GM21723 (cell line): ENCODE data around the gene IFNA17.
A peak's percentile ranks its signal among the peaks of the same experiment; 100 is the strongest.
"Not testable (repeated sequence)": the region's sequence is repeated elsewhere in the genome, so short reads cannot be mapped to it uniquely, and the experiment has no call there.

Experiments
- ATAC-seq: cut with Tn5 transposase; IDR thresholded peaks from one replicate; pipeline ENCODE4 v1.9.1; 2021; ENCODE audit warnings: mild to moderate bottlenecking, moderate library complexity; ENCODE audit not compliant: unreplicated experiment

IFNA17 gene

DNA sequence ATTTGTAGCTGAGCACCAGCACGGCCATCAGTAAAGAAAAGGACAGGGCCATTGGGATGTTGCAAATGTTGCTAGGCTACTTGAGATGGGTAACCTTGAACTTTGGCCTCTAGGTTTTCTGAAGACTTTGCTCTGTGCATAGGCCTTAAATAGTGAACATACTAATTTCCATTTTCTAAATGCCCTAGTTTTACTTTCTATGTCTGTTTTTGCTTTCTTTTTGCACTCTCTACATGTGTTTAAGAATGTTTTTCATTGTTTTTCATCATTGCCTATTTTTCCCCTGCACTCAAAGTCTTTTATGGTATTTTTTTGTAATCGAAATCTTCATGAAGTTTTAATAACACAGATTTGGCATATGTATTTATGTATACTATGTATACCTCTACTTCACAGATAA is at the start of gene IFNA17:
Gene IFNA17 (minus strand): TSS at position 101 of the 400 bp plus-strand sequence. CDS start 49 bp downstream, at position 52.
- ATAC-seq, result no peak

DNA sequence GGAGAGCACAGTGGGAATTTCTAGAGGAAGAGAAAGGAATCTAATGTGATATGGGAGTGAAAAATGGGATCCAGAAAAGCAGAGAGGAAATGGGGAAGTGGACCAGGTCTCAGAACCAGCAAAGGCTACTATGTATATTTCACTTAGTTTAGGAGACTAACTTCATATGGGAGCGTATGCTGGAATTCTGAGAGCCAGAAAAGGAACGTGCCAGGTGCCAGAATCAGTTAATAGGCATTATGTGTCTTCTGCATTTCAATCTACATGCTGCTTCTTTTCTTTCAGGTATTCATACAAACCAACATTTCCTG is 40.3 kb upstream of the IFNA17 start:
- no peak for ATAC-seq

DNA sequence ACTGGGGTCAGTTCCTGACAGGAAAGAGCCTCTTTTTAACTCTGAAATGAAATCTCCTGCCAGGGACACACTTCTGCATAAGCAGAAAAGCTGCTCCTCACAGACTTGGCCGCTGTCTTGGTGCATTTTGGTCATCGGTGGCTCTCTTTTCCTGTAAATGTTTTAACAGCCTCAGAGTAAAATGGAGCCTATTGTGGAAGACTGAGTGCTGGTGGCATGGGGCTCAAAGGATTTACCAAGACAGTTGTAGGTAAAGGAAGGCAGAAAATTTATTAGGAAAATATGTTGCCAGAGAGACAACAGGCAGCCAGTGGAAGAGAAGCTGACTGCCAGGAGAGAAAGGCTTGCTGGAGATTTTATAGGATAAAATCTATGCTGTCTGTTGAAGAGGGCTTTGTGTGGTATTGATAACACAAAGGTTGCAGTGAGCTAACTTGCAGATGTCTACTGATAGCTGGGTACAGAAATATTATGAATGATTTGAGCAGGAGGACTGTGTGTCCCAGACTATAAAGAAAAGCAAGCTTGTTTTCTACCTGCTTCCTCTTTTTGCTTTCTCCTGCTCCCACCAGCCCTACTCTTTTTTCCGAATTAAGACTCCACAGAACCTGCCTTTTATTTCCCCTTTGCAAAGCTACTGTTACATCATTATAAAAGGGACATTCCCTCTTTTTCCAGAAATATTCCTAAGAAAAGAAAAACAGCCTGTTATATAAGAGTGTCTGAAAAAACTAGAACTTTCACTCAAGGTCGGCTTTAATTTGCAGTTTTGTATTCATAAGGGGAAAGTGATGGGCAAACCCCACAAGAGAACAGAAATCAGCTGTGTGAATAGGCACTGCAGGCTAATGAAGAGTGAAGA is 39.7 kb upstream of the IFNA17 start:
- ATAC-seq, result peak; percentile 83

DNA sequence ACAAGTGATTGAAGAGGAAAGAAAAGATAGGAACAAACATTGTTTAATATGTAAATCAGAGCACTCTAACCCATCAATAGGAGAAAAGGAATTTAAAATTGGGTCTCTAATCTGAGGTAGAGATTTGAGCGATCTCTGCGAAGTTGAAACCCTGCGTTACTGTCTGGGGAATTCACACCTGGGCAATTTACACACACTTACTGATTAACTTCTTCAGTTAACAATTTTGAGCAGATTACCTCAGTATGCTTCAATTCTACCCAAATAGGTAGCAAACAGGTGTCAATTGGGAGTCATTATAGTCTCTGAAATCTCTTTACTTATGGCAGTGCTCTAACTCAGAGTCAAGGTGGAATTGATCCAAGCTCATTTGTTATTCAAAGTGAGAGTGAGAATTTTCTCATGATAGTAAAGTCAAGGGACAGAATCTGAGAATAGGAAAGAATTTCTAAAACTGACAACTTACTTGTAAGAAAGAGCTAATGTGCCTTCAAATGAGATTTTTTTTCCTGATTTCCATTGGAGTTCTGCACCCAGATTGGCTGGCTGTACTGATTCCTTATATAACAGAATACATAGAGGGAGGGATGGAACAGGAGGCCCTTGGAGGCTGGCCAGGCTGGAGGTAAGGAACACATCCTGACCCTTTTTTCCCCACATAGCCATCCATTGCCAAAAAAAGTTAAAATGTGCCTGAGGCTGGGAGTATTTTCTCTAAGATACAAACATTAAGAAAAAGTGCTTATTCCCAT is 38.9 kb upstream of the IFNA17 start:
- no peak for ATAC-seq

DNA sequence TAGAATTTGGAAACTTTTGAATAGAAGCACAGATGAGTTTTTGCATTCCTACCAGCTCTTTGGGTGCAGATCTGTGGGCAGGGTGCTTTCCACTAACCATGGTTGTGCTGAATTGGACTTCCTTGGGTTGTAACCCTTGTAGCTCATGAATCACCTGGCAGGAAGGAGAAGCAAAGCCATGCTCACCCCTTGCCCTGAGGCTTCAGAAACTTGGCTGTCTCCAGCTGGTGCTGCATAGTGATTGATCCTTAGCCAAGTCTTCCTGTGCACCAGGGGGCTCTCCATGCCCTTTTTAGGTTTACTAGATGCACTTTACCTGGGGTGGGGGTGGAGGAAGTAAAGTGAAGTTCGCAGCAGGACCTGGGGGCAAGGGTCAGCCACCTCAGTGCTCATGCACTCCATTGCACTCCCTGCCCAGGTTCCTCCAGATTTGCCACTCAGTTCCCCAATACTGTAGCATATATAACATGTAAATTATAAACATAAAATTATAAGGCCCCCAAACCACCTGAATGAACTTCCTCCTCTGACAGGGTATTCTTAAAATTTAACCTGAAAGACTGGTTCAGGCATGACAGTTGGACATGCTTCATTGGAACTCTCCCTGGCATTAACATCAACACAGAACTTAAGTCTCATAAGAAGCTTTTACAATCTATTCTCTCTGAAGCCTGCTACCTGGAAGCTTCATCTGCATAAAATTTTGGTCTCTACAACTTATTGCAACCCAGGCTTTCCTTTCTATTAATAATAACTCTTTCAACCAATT is 37.6 kb upstream of the IFNA17 start:
- ATAC-seq, result no peak

- ATAC-seq, result no peak
Measured at GRCh38 chr9:21255538-21256212, 27.7 kb upstream of the IFNA17 start.

DNA sequence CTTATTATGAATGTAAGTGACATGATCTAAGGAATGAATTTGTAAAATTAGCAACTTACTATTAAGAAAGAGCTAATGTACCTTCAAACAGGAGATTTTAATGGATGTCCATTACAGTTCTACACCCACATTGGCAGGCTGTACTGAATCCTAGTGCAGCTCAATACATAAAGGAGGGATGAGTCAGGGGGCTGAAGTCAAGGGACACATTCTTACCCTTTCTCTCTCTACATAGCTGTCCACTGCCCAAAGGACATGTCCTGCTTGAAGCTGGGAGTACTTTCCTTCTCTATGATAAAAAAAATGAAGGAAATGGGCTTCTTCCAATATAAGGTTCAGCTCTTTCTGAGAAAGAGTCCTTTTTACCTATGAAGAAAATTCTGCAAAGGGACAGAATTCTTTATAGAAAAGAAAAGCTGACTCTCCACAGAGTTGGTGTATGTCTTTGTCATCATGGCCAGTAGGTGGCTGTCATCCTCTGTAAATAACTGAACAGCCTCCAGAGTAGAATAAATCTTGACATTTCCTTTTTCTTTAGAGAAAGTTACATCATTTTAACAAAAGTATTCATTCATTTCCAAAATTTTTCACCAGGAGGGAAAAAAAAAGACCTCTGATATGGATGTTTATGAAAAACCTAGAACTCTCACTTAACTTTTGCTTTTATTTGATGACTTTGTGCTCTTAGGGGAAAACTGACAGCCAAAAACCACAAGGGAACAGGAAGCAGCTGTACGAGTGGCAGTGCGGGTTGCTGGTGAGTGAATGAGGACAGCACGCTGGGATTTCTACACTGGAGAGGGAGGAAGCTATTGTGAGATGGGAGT is 24.9 kb upstream of the IFNA17 start:
- ATAC-seq, result peak; percentile 84

GRCh38 chr9:21251638-21252037 is 23.6 kb upstream of the IFNA17 start:
- no peak for ATAC-seq

DNA sequence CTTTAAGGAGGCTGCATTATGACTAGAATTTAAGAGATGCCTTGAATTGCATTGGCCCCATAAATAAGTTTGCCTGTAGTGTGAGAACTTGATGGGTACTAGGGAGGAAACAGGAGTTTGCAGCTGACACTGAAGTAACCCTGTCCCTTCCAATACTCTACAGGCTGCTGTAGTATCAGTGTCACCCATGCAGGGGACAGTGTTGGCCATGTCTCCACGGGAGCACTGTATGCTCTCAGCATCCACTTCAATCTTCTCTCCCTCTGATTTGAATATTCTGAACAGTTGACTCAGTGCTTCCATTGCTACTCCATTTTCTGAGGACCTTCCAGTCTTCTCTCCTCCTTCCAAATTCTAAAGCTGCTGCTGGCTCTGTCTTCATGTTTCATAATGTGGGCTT is 23.2 kb upstream of the IFNA17 start:
- ATAC-seq, result no peak

DNA sequence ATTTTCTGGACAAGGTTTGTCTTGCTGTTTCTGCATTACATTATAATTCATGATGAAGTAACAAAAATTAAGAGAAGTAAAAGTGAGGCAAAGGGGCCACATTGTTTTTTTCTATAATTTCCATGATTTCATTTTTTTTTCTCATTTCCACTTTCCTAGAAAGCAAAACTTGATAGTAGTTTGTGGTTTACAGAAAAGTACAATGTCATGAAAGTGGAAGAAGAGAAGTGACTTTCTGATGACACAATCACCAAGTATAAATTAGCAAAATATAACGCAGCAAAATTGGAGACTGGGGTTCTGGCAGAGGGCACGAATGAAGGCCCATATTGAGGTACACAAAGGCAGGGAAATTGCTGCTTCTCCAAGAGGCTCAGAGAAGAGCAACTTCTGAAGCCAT is 16.8 kb upstream of the IFNA17 start:
- no peak for ATAC-seq

DNA sequence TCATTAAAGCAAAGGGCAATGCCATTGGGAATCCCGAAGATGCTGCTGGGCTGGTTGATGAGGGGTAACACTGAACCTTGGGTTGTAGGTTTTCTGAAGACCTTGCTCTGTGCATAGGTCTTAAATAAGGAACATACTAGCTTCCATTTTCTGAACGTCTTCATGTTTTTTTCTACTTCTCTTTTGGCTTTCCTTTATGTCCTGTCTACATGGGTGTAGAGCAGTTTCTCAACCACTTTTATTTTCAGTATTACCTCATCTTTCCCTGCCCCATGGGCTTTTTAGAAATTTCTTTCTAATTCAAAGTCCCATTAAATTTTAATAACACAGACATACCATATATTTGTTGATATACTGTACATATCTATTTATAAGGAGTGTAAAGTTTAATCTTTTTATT is 11.9 kb upstream of the IFNA17 start, which contains the start of gene IFNA14:
Gene IFNA14 (minus strand): TSS at position 95 of the 400 bp plus-strand sequence. CDS start 70 bp downstream, at position 25.
- ATAC-seq, result no peak

DNA sequence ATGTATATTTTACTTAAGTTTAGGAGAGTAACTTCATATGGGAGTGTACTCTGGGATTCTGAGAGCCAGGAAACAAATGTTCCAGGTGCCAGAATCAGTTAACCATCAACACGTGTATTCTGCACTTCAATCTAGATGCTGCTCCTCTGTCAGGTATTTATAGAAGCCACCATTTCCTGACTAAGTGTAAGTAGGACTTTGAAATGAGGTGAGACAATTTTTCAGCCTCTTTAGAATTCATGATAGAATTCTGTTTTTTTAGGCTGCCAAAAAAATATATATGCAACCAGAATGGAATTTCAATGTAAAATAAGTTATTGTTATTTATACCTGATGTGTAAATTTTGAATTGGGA is 8.3 kb upstream of the IFNA17 start:
- ATAC-seq, result peak; percentile 9

DNA sequence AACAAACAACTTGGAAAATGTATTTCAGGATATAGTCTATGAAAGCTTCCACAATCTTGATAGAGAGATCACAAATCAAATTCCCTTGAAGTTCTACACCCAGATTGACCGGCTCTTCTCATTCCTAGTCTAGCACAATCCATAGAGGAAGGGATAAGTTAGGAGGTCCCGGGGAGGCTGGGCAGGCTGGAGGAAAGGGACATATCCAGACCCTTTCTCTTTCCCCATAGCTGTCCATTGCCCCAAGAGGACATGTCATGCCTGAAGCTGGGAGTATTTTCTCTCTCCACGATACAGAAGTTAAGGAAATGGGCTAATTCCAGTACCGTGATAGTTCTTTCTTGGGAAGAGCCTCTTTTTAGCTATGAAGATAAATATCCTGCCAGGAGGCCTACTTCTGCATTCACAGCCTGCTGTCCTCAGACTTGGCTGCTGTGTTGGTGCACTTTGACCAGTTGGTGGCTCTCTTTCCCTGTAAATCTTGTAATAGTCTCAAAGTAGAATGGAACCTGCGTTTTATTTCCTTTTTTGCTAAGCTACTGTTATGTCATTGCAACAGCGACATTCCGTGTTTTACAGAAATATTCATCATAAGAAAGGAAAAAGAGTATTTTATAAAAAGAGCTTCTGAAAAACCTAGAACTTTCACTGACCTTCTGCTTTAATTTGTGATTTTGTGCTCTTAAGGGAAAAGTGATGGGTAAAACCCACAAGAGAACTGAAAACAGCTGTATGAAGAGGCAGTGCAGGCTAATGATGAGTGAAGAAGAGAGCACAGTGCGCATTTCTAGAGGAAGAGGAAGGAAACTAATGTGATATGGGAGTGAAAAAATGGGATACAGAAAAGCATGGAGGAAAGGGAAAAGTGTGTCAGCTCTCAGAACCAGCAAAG is 7.7 kb upstream of the IFNA17 start:
- peak; percentile 85 for ATAC-seq

GRCh38 chr9:21234153-21234687 is 6.2 kb upstream of the IFNA17 start:
- no peak for ATAC-seq

- no peak for ATAC-seq
Measured at GRCh38 chr9:21233258-21233657, 5.2 kb upstream of the IFNA17 start.

DNA sequence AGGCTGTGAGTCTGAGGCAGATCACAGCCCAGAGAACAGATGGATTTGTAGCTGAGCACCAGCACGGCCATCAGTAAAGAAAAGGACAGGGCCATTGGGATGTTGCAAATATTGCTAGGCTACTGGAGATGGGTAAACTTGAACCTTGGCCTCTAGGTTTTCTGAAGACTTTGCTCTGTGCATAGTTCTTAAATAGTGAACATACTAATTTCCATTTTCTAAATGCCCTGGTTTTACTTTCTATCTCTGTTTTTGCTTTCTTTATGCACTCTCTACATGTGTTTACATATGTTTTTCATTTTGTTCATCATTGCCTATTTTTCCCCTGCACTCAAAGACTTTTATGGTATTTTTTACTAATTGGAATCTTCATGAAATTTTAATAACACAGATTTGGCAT is 10.8 kb downstream of the IFNA17 start, which contains the start of gene IFNA16:
Gene IFNA16 (minus strand): TSS at position 101 of the 400 bp plus-strand sequence. CDS start 6 bp downstream, at position 95.
- ATAC-seq, result not testable (repeated sequence)

DNA sequence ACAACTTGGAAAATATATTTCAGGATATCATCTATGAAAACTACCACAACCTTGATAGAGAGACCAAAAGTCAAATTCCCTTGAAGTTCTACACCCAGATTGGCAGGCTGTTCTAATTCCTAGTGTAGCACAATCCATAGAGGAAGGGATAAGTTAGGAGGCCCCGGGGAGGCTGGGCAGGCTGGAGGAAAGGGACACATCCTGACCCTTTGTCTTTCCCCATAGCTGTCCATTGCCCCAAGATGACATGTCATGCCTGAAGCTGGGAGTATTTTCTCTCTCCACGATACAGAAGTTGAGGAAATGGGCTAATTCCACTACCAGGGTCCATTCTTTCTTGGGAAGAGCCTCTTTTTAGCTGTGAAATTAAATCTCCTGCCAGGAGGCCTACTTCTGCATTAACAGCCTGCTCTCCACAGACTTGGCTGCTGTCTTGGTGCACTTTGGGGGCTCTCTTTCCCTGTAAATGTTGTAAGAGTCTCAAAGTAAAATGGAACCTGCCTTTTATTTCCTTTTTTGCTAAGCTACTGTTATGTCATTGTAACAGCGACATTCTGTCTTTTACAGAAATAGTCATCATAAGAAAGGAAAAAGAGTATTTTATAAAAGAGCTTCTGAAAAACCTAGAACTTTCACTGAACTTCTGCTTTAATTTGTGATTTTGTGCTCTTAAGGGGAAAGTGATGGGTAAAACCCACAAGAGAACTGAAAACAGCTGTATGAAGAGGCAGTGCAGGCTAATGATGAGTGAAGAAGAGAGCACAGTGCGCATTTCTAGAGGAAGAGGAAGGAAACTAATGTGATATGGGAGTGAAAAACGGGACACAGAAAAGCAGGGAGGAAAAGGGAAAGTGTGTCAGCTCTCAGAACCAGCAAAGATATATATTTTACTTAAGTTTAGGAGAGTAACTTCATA is 14.4 kb downstream of the IFNA17 start:
- ATAC-seq, result peak; percentile 75

DNA sequence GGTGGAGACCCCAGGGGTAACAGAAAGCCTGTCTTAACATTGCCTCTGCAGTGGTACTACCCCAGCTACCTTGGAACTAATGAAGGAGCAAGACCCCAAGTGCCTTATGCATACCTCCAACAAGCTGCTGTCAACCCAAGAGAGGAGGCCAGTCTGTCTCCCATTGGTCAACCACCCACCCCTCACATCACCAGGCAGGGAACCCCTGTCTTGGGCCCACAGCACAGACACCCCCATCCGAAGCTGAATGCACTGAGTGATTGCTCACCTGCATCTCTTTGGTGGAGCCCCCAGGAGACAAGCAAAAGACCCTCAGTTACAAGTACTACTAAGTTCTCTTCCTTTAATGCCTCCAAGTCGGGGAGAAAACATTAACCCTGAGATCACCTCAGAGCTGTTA is 15.9 kb downstream of the IFNA17 start:
- not testable (repeated sequence) for ATAC-seq
